GM23338 (cell line): ENCODE results near the gene FBF1. TPM values are rescaled to one million over a fixed set of nuclear protein-coding genes. Genes with fewer than 3 reads are reported as not detected.

Experiments
- ATAC-seq: fragments of 200-7000 bp; cut with Tn5 transposase; 3 replicates; pipeline ENCODE4 v1.9.1; 2020
- DNase-seq: peaks from one replicate; pipeline ENCODE4 v3.0.0-alpha.2; 2015; ENCODE audit warnings: low spot score
- H2AFZ ChIP-seq: fragments of 200-600 bp; sonication (generic); 2 replicates; pipeline ENCODE4 v1.8.0; 2016; ENCODE audit warnings: antibody characterized with exemption, mild to moderate bottlenecking, moderate library complexity
- H3F3A ChIP-seq: fragments of 200-600 bp; sonication (generic); replicated peaks from 2 replicates; pipeline ENCODE4 v1.8.0; 2017; ENCODE audit warnings: antibody characterized with exemption, mixed run types, low read depth
- H3K27ac ChIP-seq: fragments of 200-600 bp; sonication (generic); 2 replicates; pipeline ENCODE4 v1.6.1; 2016; ENCODE audit warnings: low read depth
- H3K27me3 ChIP-seq: fragments of 200-600 bp; sonication (generic); 2 replicates; pipeline ENCODE4 v1.8.0; 2016; ENCODE audit warnings: mild to moderate bottlenecking, mixed run types, moderate library complexity; ENCODE audit not compliant: insufficient read depth
- H3K36me3 ChIP-seq: fragments of 200-600 bp; sonication (generic); 2 replicates; pipeline ENCODE4 v1.8.0; 2016; ENCODE audit warnings: mild to moderate bottlenecking; ENCODE audit not compliant: insufficient read depth
- H3K4me1 ChIP-seq: fragments of 200-600 bp; sonication (generic); 2 replicates; pipeline ENCODE4 v1.8.0; 2016; ENCODE audit warnings: mild to moderate bottlenecking, moderate library complexity; ENCODE audit not compliant: insufficient read depth
- H3K4me2 ChIP-seq: fragments of 200-600 bp; sonication (generic); 2 replicates; pipeline ENCODE4 v1.7.1; 2017; ENCODE audit warnings: mixed run types
- H3K4me3 ChIP-seq: fragments of 200-600 bp; sonication (generic); 2 replicates; pipeline ENCODE4 v1.6.1; 2016; ENCODE audit warnings: mixed run types
- H3K79me2 ChIP-seq: fragments of 200-600 bp; sonication (generic); replicated peaks from 2 replicates; pipeline ENCODE4 v1.8.0; 2017; ENCODE audit warnings: mild to moderate bottlenecking; ENCODE audit not compliant: insufficient read depth
- H3K9me2 ChIP-seq: fragments of 200-600 bp; sonication (generic); 2 replicates; pipeline ENCODE4 v1.8.0; 2017; ENCODE audit not compliant: insufficient read depth
- H4K20me1 ChIP-seq: fragments of 200-600 bp; sonication (generic); replicated peaks from 2 replicates; pipeline ENCODE4 v1.8.0; 2017; ENCODE audit warnings: mild to moderate bottlenecking; ENCODE audit not compliant: insufficient read depth
- H3K27ac Mint-ChIP-seq: 2 replicates; pipeline ENCODE4 v1.8.0; 2020; ENCODE audit warnings: inconsistent platforms, mild to moderate bottlenecking, moderate library complexity, mixed read lengths
- H3K27me3 Mint-ChIP-seq: 3 replicates; pipeline ENCODE4 v1.8.0; 2022; ENCODE audit warnings: low read depth, mild to moderate bottlenecking, moderate library complexity, mixed read lengths, inconsistent platforms; ENCODE audit not compliant: insufficient read depth, poor library complexity
- H3K36me3 Mint-ChIP-seq: 3 replicates; pipeline ENCODE4 v1.8.0; 2021; ENCODE audit warnings: low read depth, mild to moderate bottlenecking, inconsistent platforms, moderate library complexity, mixed read lengths
- H3K4me1 Mint-ChIP-seq: 3 replicates; pipeline ENCODE4 v1.8.0; 2020; ENCODE audit warnings: mild to moderate bottlenecking, inconsistent platforms, mixed read lengths
- H3K4me3 Mint-ChIP-seq: 3 replicates; pipeline ENCODE4 v1.8.0; 2021; ENCODE audit warnings: moderate library complexity, mild to moderate bottlenecking, inconsistent platforms, mixed read lengths
- H3K9me3 Mint-ChIP-seq: 3 replicates; pipeline ENCODE4 v1.8.0; 2020; ENCODE audit warnings: moderate library complexity, mild to moderate bottlenecking, inconsistent platforms, mixed read lengths
- EZH2 ChIP-seq: fragments of 200-600 bp; sonication (generic); IDR thresholded peaks from one replicate; pipeline ENCODE4 v1.8.0; 2017; ENCODE audit warnings: antibody characterized with exemption, mild to moderate bottlenecking, low read depth; ENCODE audit not compliant: unreplicated experiment
- NANOG ChIP-seq: IDR thresholded peaks from 2 replicates; pipeline ENCODE4 v1.6.1; 2016; ENCODE audit warnings: antibody characterized with exemption, borderline replicate concordance
- POLR2AphosphoS5 ChIP-seq: IDR thresholded peaks from 2 replicates; pipeline ENCODE4 v1.6.1; 2016; ENCODE audit warnings: antibody characterized with exemption, low read depth
- ZNF462 ChIP-seq: fragments of 250-450 bp; sonication (Bioruptor Pico); IDR thresholded peaks from 2 replicates; pipeline ENCODE4 v1.5.0; 2020; ENCODE audit warnings: mild to moderate bottlenecking, moderate library complexity
- polyA plus RNA-seq: library from polyadenylated mRNA; unstranded; fragments of >200 nt; fragmentation: Nextera tagmentation; extraction: Ambion mirVana; gene quantifications from 2 replicates; pipeline ENCODE4 v1.2.1, GENCODE V29; 2016
- total RNA-seq: library from RNA; depleted of rRNA; stranded (reverse); fragments of >200 nt; shearing (Covaris generic); gene quantifications from 2 replicates; pipeline ENCODE4 v1.2.3, GENCODE V29; 2014

FBF1 gene
- total and polyA plus RNA-seq, 2 experiments from 2014 or later, result 8.8 to 11.8 TPM

- no peak for TF ChIP-seq ZNF462 (CRISPR knock-in tag)
- no peak for TF ChIP-seq NANOG
Measured at GRCh38 chr17:75900691-75901533, 39.9 kb downstream of the FBF1 start (continued).

DNA sequence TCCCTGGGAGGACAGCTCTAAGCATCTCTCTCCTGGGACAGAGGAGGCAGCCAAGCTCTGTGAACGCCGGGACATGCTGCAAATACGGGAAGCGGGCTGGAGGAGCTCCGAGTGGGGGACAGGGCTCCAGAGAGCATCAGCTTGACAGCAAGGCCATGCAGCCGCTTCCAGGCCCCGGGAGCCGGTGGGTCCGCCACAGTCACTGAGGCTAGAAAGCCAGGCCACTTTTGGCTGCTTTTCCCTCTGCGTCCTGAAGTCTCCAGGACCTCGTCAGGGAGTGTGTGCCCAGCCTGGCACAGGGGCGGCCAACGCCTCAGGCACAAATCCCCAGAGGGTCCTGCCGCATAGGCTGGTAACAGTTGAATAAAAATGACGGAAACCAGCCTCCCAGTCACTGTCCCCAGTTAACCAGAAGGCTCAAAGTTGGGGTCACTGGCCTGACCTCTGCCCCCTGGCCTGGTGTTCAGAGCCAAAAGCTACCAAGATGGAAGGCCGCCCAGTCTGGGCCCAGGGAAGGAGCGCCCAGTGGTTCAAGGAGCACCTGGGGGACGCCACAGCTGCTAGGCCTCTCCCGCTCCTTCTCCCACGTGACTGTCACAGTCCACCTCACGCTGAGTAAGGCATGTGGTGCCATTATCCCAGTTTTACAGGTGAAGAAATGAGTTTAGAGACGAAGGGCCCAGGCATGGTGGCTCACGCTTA is 40.9 kb downstream of the FBF1 start:
- Mint-ChIP-seq H3K27ac (no peak overlapping the region), H3K4me3 (no peak overlapping the region)

More for the DNA sequence above, 40.9 kb downstream of the FBF1 start:
- Histone ChIP-seq H3K4me1 (peaks cover 18% of the 10 kb centered on the region), H3K27ac (no peak overlapping the region), H3K4me2 (no peak overlapping the region), H2AFZ (no peak overlapping the region), H3K79me2 (peaks cover 27% of the 10 kb centered on the region), H3F3A (peaks cover 44% of the 10 kb centered on the region), H4K20me1 (peaks cover 6% of the 10 kb centered on the region; the same call in 1 of the 2 replicates), H3K9me2 (no peaks in the 10 kb centered on the region), H3K27me3 (no peaks in the 10 kb centered on the region), H3K4me3 (no peak overlapping the region), H3K36me3 (peaks cover 13% of the 10 kb centered on the region)
- H3K4me1 Mint-ChIP-seq, result peaks cover 16% of the 10 kb centered on the region
- peaks cover 10% of the 10 kb centered on the region for H3K27me3 Mint-ChIP-seq
- no peak for ATAC-seq
- H3K9me3 Mint-ChIP-seq, result no peaks in the 10 kb centered on the region
- no peak for DNase-seq
- H3K36me3 Mint-ChIP-seq, result peaks cover 44% of the 10 kb centered on the region
- TF ChIP-seq POLR2AphosphoS5 (no peak), NANOG (no peak), EZH2 (no peak)
